ENCODE results near the gene FOXL3.
"Not testable (repeated sequence)": the region's sequence is repeated elsewhere in the genome, so short reads cannot be mapped to it uniquely, and the experiment has no call there.

FOXL3 gene

DNA sequence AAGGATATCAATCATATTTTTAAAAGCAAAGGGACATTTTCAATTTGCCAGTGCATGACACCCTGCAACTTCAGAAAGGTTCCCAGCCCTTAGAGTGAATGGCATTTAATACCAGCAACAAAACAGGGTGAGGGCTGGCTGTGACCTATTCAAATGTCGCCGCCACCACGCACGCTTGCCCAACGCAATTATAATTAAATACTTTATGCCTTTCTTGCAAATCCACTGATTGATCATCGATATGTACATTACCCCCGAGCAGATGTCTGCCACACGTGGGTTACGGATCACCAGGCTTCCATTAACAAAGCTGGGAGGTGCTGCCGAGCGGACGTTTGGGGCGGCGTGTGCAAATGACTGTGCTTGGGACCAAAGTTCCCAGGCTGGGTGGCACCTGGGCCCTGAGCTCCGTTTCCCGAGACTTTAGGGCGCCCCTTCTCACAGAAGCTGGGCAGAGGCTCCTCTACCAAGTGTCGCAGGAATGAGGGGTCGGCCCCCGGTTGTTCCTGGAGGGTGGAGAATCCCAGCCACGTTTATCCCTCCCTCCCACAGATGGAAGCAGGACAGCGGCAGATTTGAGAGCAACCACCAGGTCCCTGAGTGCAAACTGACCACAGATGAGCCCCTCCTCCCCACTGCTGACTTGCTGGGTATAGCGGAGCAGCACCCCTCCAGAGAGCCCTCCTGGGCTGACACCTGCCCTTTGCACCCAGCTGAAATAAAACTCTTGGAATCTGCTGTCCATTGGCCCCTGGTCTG lies 3.9 kb downstream of the FOXL3 start:
- Histone ChIP-seq H3K36me3 (ENCODE audit: insufficient read depth, low read length) (no peaks in the 10 kb centered on the region), H3K9ac (ENCODE audit: low read depth, low read length) (no peak overlapping the region), H3K4me1 (ENCODE audit: insufficient read depth, low read length) (no peaks in the 10 kb centered on the region), H3K27me3 (ENCODE audit: insufficient read depth, low read length) (peaks cover 45% of the 10 kb centered on the region), H3K27ac (ENCODE audit: low read depth, low read length) (no peak overlapping the region), H3K4me3 (ENCODE audit: low read length) (no peak overlapping the region), H3K9me3 (ENCODE audit: insufficient read depth, low read depth, low read length) (no peaks in the 10 kb centered on the region)
- 89% methylated on average over 23 of the region's 23 CpGs for WGBS

- H3K9ac ChIP-seq (ENCODE audit: low read depth, low read length): no peak overlapping the region
- H3K27me3 ChIP-seq (ENCODE audit: insufficient read depth, low read length): peaks cover 37% of the 10 kb centered on the region
- 93% methylated on average over 25 of the region's 25 CpGs for WGBS
Measured at GRCh38 chr7:294440-295154, 4.6 kb downstream of the FOXL3 start.

GRCh38 chr7:295155-296154 lies 5.5 kb downstream of the FOXL3 start:
- 92% methylated on average over 27 of the region's 27 CpGs for WGBS
- no peak overlapping the region for H3K9ac ChIP-seq (ENCODE audit: low read depth, low read length)
- H3K4me1 ChIP-seq (ENCODE audit: insufficient read depth, low read length): no peaks in the 10 kb centered on the region
- no peaks in the 10 kb centered on the region for H3K9me3 ChIP-seq (ENCODE audit: insufficient read depth, low read depth, low read length)
- no peaks in the 10 kb centered on the region for H3K36me3 ChIP-seq (ENCODE audit: insufficient read depth, low read length)
- peaks cover 29% of the 10 kb centered on the region for H3K27me3 ChIP-seq (ENCODE audit: insufficient read depth, low read length)
- no peak overlapping the region for H3K4me3 ChIP-seq (ENCODE audit: low read length)
- no peak overlapping the region for H3K27ac ChIP-seq (ENCODE audit: low read depth, low read length)

More at GRCh38 chr7:294440-295154, 4.6 kb downstream of the FOXL3 start:
- Histone ChIP-seq H3K9me3 (ENCODE audit: insufficient read depth, low read depth, low read length) (no peaks in the 10 kb centered on the region), H3K4me3 (ENCODE audit: low read length) (no peak overlapping the region), H3K4me1 (ENCODE audit: insufficient read depth, low read length) (no peaks in the 10 kb centered on the region), H3K36me3 (ENCODE audit: insufficient read depth, low read length) (no peaks in the 10 kb centered on the region), H3K27ac (ENCODE audit: low read depth, low read length) (no peak overlapping the region)

GRCh38 chr7:296373-296945 lies 6.5 kb downstream of the FOXL3 start:
- no peaks in the 10 kb centered on the region for H3K36me3 ChIP-seq (ENCODE audit: insufficient read depth, low read length)

DNA sequence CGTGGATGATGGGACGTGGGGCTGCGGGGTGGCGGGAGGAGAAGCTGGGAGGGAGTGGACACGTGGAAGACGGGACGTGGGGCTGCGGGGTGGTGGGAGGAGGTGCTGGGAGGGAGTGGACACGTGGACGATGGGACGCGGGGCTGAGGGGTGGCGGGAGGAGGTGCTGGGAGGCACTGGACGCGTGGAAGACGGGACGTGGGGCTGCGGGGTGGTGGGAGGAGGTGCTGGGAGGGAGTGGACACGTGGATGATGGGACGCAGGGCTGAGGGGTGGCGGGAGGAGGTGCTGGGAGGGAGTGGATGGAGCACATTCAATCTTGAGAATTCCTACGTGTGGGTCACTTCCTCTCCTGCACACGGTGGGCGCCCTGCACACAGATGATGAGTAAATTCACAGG lies 7.2 kb downstream of the FOXL3 start:
- H3K27ac ChIP-seq (ENCODE audit: low read depth, low read length); H3K4me3 ChIP-seq (ENCODE audit: low read length); H3K4me1 ChIP-seq (ENCODE audit: insufficient read depth, low read length); H3K36me3 ChIP-seq (ENCODE audit: insufficient read depth, low read length); H3K9me3 ChIP-seq (ENCODE audit: insufficient read depth, low read depth, low read length); H3K9ac ChIP-seq (ENCODE audit: low read depth, low read length): not testable (repeated sequence)
- H3K27me3 ChIP-seq (ENCODE audit: insufficient read depth, low read length): peaks cover 12% of the 10 kb centered on the region
- 89% methylated on average over 24 of the region's 24 CpGs for WGBS

More at GRCh38 chr7:296373-296945, 6.5 kb downstream of the FOXL3 start:
- Histone ChIP-seq H3K4me3 (ENCODE audit: low read length) (no peak overlapping the region), H3K27ac (ENCODE audit: low read depth, low read length) (no peak overlapping the region), H3K9ac (ENCODE audit: low read depth, low read length) (no peak overlapping the region), H3K4me1 (ENCODE audit: insufficient read depth, low read length) (no peaks in the 10 kb centered on the region), H3K27me3 (ENCODE audit: insufficient read depth, low read length) (peaks cover 19% of the 10 kb centered on the region), H3K9me3 (ENCODE audit: insufficient read depth, low read depth, low read length) (no peaks in the 10 kb centered on the region)
- WGBS: 89% methylated on average over 18 of the region's 20 CpGs

DNA sequence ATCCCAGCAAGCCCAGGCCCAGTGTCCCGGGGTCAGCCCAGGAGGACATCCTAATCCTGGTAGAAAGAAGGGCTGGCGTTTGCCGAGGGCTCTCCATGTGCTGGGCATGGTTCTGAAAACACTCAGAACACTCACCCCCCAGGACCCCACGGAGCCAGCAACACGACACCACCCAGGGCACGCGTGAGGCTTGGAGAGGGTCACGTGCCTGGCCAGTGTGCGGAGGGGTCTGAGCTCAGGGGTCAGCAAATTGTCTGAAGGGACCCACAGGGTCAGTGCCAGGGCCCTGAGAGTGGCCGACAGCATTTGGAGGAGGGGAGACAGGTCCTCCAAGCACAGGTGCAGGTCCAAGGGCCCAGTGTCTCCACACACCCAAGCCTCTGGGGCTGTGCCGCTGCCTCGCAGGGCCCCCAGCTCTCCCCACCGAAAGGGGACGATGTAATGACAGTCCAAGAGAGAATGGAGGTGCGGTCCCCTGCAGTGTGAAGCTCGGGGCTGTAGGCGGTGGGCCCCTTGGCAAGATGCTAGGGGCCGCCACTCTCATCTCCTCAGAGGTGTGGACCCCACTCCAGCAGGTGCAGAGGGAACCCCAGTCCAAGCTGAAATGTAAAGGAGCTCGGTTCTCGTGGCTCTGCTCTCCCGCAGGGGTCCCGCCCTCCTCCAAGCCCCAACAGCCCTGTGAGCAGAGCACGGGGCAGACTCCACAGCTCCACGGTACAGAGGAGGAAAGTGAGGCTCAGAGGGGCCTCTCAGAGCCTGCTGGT lies 7.8 kb downstream of the FOXL3 start:
- WGBS: 91% methylated on average over 24 of the region's 24 CpGs
- no peaks in the 10 kb centered on the region for H3K36me3 ChIP-seq (ENCODE audit: insufficient read depth, low read length)
- H3K9ac ChIP-seq (ENCODE audit: low read depth, low read length): no peak overlapping the region
- no peaks in the 10 kb centered on the region for H3K4me1 ChIP-seq (ENCODE audit: insufficient read depth, low read length)
- no peak overlapping the region for H3K4me3 ChIP-seq (ENCODE audit: low read length)
- peaks cover 6% of the 10 kb centered on the region for H3K27me3 ChIP-seq (ENCODE audit: insufficient read depth, low read length)
- H3K27ac ChIP-seq (ENCODE audit: low read depth, low read length): no peak overlapping the region
- H3K9me3 ChIP-seq (ENCODE audit: insufficient read depth, low read depth, low read length): no peaks in the 10 kb centered on the region

- peaks cover under 1% of the 10 kb centered on the region; the same call in 1 of the 2 replicates for H3K27me3 ChIP-seq (ENCODE audit: insufficient read depth, low read length)
- H3K9ac ChIP-seq (ENCODE audit: low read depth, low read length): no peak overlapping the region
- H3K4me1 ChIP-seq (ENCODE audit: insufficient read depth, low read length): no peaks in the 10 kb centered on the region
- no peak overlapping the region for H3K4me3 ChIP-seq (ENCODE audit: low read length)
- H3K27ac ChIP-seq (ENCODE audit: low read depth, low read length): no peak overlapping the region
- H3K9me3 ChIP-seq (ENCODE audit: insufficient read depth, low read depth, low read length): no peaks in the 10 kb centered on the region
- no peaks in the 10 kb centered on the region for H3K36me3 ChIP-seq (ENCODE audit: insufficient read depth, low read length)
- 84% methylated on average over 15 of the region's 15 CpGs for WGBS
Measured at GRCh38 chr7:298375-298702, 8.4 kb downstream of the FOXL3 start.

- no peaks in the 10 kb centered on the region; the same call in 1 of the 2 replicates for H3K27me3 ChIP-seq (ENCODE audit: insufficient read depth, low read length)
- no peak overlapping the region for H3K9ac ChIP-seq (ENCODE audit: low read depth, low read length)
- no peak overlapping the region for H3K27ac ChIP-seq (ENCODE audit: low read depth, low read length)
- WGBS: 82% methylated on average over 13 of the region's 13 CpGs
- no peak overlapping the region for H3K4me3 ChIP-seq (ENCODE audit: low read length)
- no peaks in the 10 kb centered on the region for H3K36me3 ChIP-seq (ENCODE audit: insufficient read depth, low read length)
- H3K4me1 ChIP-seq (ENCODE audit: insufficient read depth, low read length): no peaks in the 10 kb centered on the region
- no peaks in the 10 kb centered on the region for H3K9me3 ChIP-seq (ENCODE audit: insufficient read depth, low read depth, low read length)
Measured at GRCh38 chr7:298743-299142, 8.8 kb downstream of the FOXL3 start.

GRCh38 chr7:299169-299568 lies 9.2 kb downstream of the FOXL3 start:
- H3K9me3 ChIP-seq (ENCODE audit: insufficient read depth, low read depth, low read length): no peaks in the 10 kb centered on the region
- WGBS: 91% methylated on average over 15 of the region's 15 CpGs
- H3K27ac ChIP-seq (ENCODE audit: low read depth, low read length): no peak overlapping the region
- no peak overlapping the region for H3K9ac ChIP-seq (ENCODE audit: low read depth, low read length)
- H3K36me3 ChIP-seq (ENCODE audit: insufficient read depth, low read length): no peaks in the 10 kb centered on the region
- H3K27me3 ChIP-seq (ENCODE audit: insufficient read depth, low read length): no peaks in the 10 kb centered on the region
- no peak overlapping the region for H3K4me3 ChIP-seq (ENCODE audit: low read length)
- no peaks in the 10 kb centered on the region for H3K4me1 ChIP-seq (ENCODE audit: insufficient read depth, low read length)

DNA sequence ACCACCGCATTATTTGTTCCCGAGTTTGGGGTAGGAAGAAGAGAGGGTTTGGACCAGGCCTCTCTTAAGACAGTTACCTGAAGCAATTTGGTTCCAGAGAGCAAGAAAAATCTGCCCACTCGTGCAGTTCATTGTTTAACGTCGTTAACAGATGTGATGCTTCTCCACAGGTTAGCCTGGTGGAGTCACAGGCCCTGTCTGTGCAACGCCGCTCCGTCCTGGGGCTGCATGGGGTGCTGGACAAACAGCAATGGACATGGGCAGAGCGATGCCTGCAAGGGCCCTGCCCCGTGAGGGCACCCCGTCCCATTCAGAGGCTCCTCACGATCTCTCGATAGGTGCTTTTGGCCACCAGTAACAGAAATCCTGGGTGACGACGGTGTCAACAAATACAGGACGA lies 9.7 kb downstream of the FOXL3 start:
- H3K4me1 ChIP-seq (ENCODE audit: insufficient read depth, low read length): no peaks in the 10 kb centered on the region
- no peaks in the 10 kb centered on the region for H3K9me3 ChIP-seq (ENCODE audit: insufficient read depth, low read depth, low read length)
- H3K27me3 ChIP-seq (ENCODE audit: insufficient read depth, low read length): no peaks in the 10 kb centered on the region
- H3K9ac ChIP-seq (ENCODE audit: low read depth, low read length): no peak overlapping the region
- WGBS: 91% methylated on average over 16 of the region's 16 CpGs
- H3K27ac ChIP-seq (ENCODE audit: low read depth, low read length): no peak overlapping the region
- H3K36me3 ChIP-seq (ENCODE audit: insufficient read depth, low read length): no peaks in the 10 kb centered on the region
- H3K4me3 ChIP-seq (ENCODE audit: low read length): no peak overlapping the region
